Measurements from ENCODE around the gene DNMT3B. TPM values are rescaled to one million over a fixed set of nuclear protein-coding genes. Genes with fewer than 3 reads are reported as not detected.

The DNMT3B gene
- polyA plus RNA-seq, 1 donor (not counting 4 experiments of a cell fraction or from before 2014, with no cell fraction given), result 1.1 TPM

DNA sequence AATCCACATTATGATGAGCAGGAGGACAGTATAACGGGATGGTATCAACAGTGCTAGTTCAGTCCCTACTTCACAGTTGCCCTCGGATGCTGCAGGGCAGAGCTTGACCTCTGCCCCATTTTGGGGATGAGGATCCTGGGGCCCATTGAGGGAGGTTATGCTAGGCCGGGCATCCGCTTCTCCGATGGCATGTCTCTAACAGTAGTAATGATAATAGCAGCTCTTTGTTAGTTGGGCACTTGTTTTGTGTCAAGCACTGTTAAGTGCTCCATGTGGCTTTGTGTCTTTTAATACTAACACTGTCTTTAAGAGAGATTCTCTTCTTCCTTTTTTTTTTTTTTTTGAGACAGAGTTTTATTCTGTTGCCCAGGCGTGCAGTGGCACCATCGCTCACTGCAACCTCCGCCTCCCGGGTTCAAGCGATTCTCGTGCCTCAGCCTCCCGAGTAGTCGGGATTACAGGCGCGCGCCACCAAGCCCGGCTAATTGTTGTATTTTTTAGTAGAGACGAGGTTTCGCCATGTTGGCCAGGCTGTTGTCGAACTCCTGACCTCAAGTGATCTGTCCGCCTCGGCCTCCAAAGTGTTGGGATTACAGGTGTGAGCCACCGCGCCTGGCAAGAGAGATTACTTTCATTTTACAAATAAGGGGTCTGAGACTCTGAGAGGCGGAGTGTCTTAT lies 58.7 kb downstream of the DNMT3B start:
- H3K27ac ChIP-seq (ENCODE audit: control insufficient read depth, insufficient read depth, low read length), result peak overlapping the region; percentile 76
- H3K9me1 ChIP-seq (ENCODE audit: control insufficient read depth, extremely low read depth, insufficient read depth, low read length), result peaks cover 3% of the 10 kb centered on the region
- TF ChIP-seq, protein P1, sequence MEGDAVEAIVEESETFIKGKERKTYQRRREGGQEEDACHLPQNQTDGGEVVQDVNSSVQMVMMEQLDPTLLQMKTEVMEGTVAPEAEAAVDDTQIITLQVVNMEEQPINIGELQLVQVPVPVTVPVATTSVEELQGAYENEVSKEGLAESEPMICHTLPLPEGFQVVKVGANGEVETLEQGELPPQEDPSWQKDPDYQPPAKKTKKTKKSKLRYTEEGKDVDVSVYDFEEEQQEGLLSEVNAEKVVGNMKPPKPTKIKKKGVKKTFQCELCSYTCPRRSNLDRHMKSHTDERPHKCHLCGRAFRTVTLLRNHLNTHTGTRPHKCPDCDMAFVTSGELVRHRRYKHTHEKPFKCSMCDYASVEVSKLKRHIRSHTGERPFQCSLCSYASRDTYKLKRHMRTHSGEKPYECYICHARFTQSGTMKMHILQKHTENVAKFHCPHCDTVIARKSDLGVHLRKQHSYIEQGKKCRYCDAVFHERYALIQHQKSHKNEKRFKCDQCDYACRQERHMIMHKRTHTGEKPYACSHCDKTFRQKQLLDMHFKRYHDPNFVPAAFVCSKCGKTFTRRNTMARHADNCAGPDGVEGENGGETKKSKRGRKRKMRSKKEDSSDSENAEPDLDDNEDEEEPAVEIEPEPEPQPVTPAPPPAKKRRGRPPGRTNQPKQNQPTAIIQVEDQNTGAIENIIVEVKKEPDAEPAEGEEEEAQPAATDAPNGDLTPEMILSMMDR (optimal IDR thresholded peaks at IDR 0.05 in 1 of 3, IDR thresholded peaks at IDR 0.05 in 1 of 3, conservative IDR thresholded peaks at IDR 0.05 in 1 of 3; ENCODE audit: extremely low read depth in 1 of 3, insufficient read depth in 2 of 3, low read length in 3 of 3), result no peak
- TF ChIP-seq EZH2 (IDR thresholded peaks at IDR 0.05; ENCODE audit: low read length), result no peak
- H3K4me2 ChIP-seq (ENCODE audit: control insufficient read depth, extremely low read depth, insufficient read depth, low read depth, low read length), result peak overlapping the region; percentile 89
- FAIRE-seq (no peak), DNase-seq (ENCODE audit: low read depth, low spot score) (no peak)
- H3K79me2 ChIP-seq (ENCODE audit: control insufficient read depth, insufficient read depth, low read length), result peaks cover 58% of the 10 kb centered on the region
- H3K36me3 ChIP-seq (ENCODE audit: control insufficient read depth in 2 of 2, extremely low read depth in 1 of 2, insufficient read depth in 2 of 2, low read length in 2 of 2), result peaks cover 0 to 2% of the 10 kb centered on the region in 2 experiments
- H4K20me1 ChIP-seq (ENCODE audit: control insufficient read depth, extremely low read depth, insufficient read depth, low read length), result peaks cover 33% of the 10 kb centered on the region
- no peak overlapping the region for H2AFZ ChIP-seq (ENCODE audit: control insufficient read depth, low read length)
- dilution Hi-C loops (cut with MboI; ENCODE audit: extremely low pct_ligation_motif_present, low sequenced_read_pairs), result no loop called here
- peak overlapping the region; percentile 87 to 99 (median 88) for H3K4me3 ChIP-seq (ENCODE audit: control insufficient read depth in 2 of 3, extremely low read depth in 1 of 3, insufficient read depth in 2 of 3, low read depth in 1 of 3, low read length in 3 of 3)
- H3K9me3 ChIP-seq (ENCODE audit: control insufficient read depth, low read depth, low read length), result no peaks in the 10 kb centered on the region
- H3K27me3 ChIP-seq (ENCODE audit: control insufficient read depth, extremely low read depth, insufficient read depth, low read length), result no peaks in the 10 kb centered on the region
- peaks cover 31% of the 10 kb centered on the region for H3K4me1 ChIP-seq (ENCODE audit: control insufficient read depth, extremely low read depth, insufficient read depth, low read length)
- H3K9ac ChIP-seq (ENCODE audit: control insufficient read depth, extremely low read depth, insufficient read depth, low read length), result peak overlapping the region; percentile 79

- FAIRE-seq, result no peak
- Histone ChIP-seq H3K9me1 (ENCODE audit: control insufficient read depth, extremely low read depth, insufficient read depth, low read length) (peaks cover 3% of the 10 kb centered on the region), H3K27me3 (ENCODE audit: control insufficient read depth, extremely low read depth, insufficient read depth, low read length) (no peaks in the 10 kb centered on the region), H3K27ac (ENCODE audit: control insufficient read depth, insufficient read depth, low read length) (peak overlapping the region; percentile 47), H3K9ac (ENCODE audit: control insufficient read depth, extremely low read depth, insufficient read depth, low read length) (peak overlapping the region; percentile 10), H3K79me2 (ENCODE audit: control insufficient read depth, insufficient read depth, low read length) (peaks cover 66% of the 10 kb centered on the region), H2AFZ (ENCODE audit: control insufficient read depth, low read length) (no peak overlapping the region), H3K4me1 (ENCODE audit: control insufficient read depth, extremely low read depth, insufficient read depth, low read length) (peaks cover 31% of the 10 kb centered on the region), H3K36me3 (ENCODE audit: control insufficient read depth in 2 of 2, extremely low read depth in 1 of 2, insufficient read depth in 2 of 2, low read length in 2 of 2) (peaks cover 0 to 9% of the 10 kb centered on the region in 2 experiments), H3K4me3 (ENCODE audit: control insufficient read depth in 2 of 3, extremely low read depth in 1 of 3, insufficient read depth in 2 of 3, low read depth in 1 of 3, low read length in 3 of 3) (no peak overlapping the region), H3K9me3 (ENCODE audit: control insufficient read depth, low read depth, low read length) (no peaks in the 10 kb centered on the region), H3K4me2 (ENCODE audit: control insufficient read depth, extremely low read depth, insufficient read depth, low read depth, low read length) (peak overlapping the region; percentile 89), H4K20me1 (ENCODE audit: control insufficient read depth, extremely low read depth, insufficient read depth, low read length) (peaks cover 33% of the 10 kb centered on the region)
- dilution Hi-C loops (cut with MboI; ENCODE audit: extremely low pct_ligation_motif_present, low sequenced_read_pairs), result no loop called here
- TF ChIP-seq, protein P1 (optimal IDR thresholded peaks at IDR 0.05 in 1 of 3, IDR thresholded peaks at IDR 0.05 in 1 of 3, conservative IDR thresholded peaks at IDR 0.05 in 1 of 3; ENCODE audit: extremely low read depth in 1 of 3, insufficient read depth in 2 of 3, low read length in 3 of 3), result no peak
- TF ChIP-seq EZH2 (IDR thresholded peaks at IDR 0.05; ENCODE audit: low read length), result no peak
- no peak for DNase-seq (ENCODE audit: low read depth, low spot score)
Observed at GRCh38 chr20:32822225-32822624, 60.0 kb downstream of the DNMT3B start.
